ENCODE measurements around the gene BZW1.

Gene BZW1

GRCh38 chr2:200810252-200810997, 1.3 kb upstream of the BZW1 start:
- peaks cover 32% of the 10 kb centered on the region for H3K36me3 ChIP-seq (ENCODE audit: insufficient read depth, low read length)
- DNase-seq (no peak), ATAC-seq (ENCODE audit: insufficient read depth, low read depth) (no peak)
- H3K4me1 ChIP-seq (ENCODE audit: insufficient read depth, low read length) = peaks cover 34% of the 10 kb centered on the region
- peak overlapping the region in 1 of 2 experiments; percentile 95; a peak in 2 of 4 replicates for H3K4me3 ChIP-seq (ENCODE audit: low read depth in 1 of 2, low read length in 2 of 2)
- H2AFZ ChIP-seq (ENCODE audit: low read depth, low read length) = peak overlapping the region; percentile 66
- peak overlapping the region; percentile 97 for H3K9ac ChIP-seq (ENCODE audit: low read depth, low read length)
- H4K20me1 ChIP-seq (ENCODE audit: insufficient read depth, low read length) = peaks cover 36% of the 10 kb centered on the region
- H3K9me3 ChIP-seq (ENCODE audit: insufficient read depth, low read length, severe bottlenecking) = no peaks in the 10 kb centered on the region
- peaks cover 37% of the 10 kb centered on the region for H3K79me2 ChIP-seq (ENCODE audit: insufficient read depth, low read length)
- H3K27me3 ChIP-seq (ENCODE audit: insufficient read depth, low read length, poor library complexity) = no peaks in the 10 kb centered on the region
- peak overlapping the region; percentile 49; the same call in 1 of the 2 replicates for H3K27ac ChIP-seq (ENCODE audit: low read length)
- TF ChIP-seq EZH2 (IDR thresholded peaks at IDR 0.05; ENCODE audit: borderline replicate concordance, low read depth, low read length, severe bottlenecking) = no peak
- peak overlapping the region; percentile 77 for H3K4me2 ChIP-seq (ENCODE audit: insufficient read depth, low read length)

GRCh38 chr2:200810998-200811332, 745 bp upstream of the BZW1 start:
- DNase-seq (no peak), ATAC-seq (ENCODE audit: insufficient read depth, low read depth) (no peak)
- no peaks in the 10 kb centered on the region for H3K9me3 ChIP-seq (ENCODE audit: insufficient read depth, low read length, severe bottlenecking)
- H3K4me3 ChIP-seq (ENCODE audit: low read depth in 1 of 2, low read length in 2 of 2) = peak overlapping the region; percentile 6 to 95; a peak in 3 of 4 replicates
- H2AFZ ChIP-seq (ENCODE audit: low read depth, low read length) = peak overlapping the region; percentile 66
- H3K27ac ChIP-seq (ENCODE audit: low read length) = peak overlapping the region; percentile 49
- H3K79me2 ChIP-seq (ENCODE audit: insufficient read depth, low read length) = peaks cover 42% of the 10 kb centered on the region
- peaks cover 41% of the 10 kb centered on the region for H4K20me1 ChIP-seq (ENCODE audit: insufficient read depth, low read length)
- peaks cover 37% of the 10 kb centered on the region for H3K36me3 ChIP-seq (ENCODE audit: insufficient read depth, low read length)
- no peaks in the 10 kb centered on the region for H3K27me3 ChIP-seq (ENCODE audit: insufficient read depth, low read length, poor library complexity)
- peak overlapping the region; percentile 97 for H3K9ac ChIP-seq (ENCODE audit: low read depth, low read length)
- TF ChIP-seq EZH2 (IDR thresholded peaks at IDR 0.05; ENCODE audit: borderline replicate concordance, low read depth, low read length, severe bottlenecking) = no peak
- TF ChIP-seq CTCF (IDR thresholded peaks at IDR 0.05; ENCODE audit: borderline replicate concordance, extremely low read depth, low read length, poor library complexity, severe bottlenecking) = no peak
- peak overlapping the region; percentile 77 for H3K4me2 ChIP-seq (ENCODE audit: insufficient read depth, low read length)
- peaks cover 34% of the 10 kb centered on the region for H3K4me1 ChIP-seq (ENCODE audit: insufficient read depth, low read length)

GRCh38 chr2:200812122-200813022, 662 bp downstream of the BZW1 start:
- peak overlapping the region; percentile 97 for H3K9ac ChIP-seq (ENCODE audit: low read depth, low read length)
- ATAC-seq (ENCODE audit: insufficient read depth, low read depth) (peak; percentile 69), DNase-seq (peak; percentile 73)
- peak overlapping the region; percentile 91 to 95 for H3K4me3 ChIP-seq (ENCODE audit: low read depth in 1 of 2, low read length in 2 of 2)
- peak overlapping the region; percentile 99 for H3K27ac ChIP-seq (ENCODE audit: low read length)
- no peaks in the 10 kb centered on the region for H3K9me3 ChIP-seq (ENCODE audit: insufficient read depth, low read length, severe bottlenecking)
- H3K36me3 ChIP-seq (ENCODE audit: insufficient read depth, low read length) = peaks cover 51% of the 10 kb centered on the region
- TF ChIP-seq CTCF (IDR thresholded peaks at IDR 0.05; ENCODE audit: borderline replicate concordance, extremely low read depth, low read length, poor library complexity, severe bottlenecking) (peak; percentile 64), EZH2 (IDR thresholded peaks at IDR 0.05; ENCODE audit: borderline replicate concordance, low read depth, low read length, severe bottlenecking) (no peak)
- H3K79me2 ChIP-seq (ENCODE audit: insufficient read depth, low read length) = peaks cover 51% of the 10 kb centered on the region
- H3K4me1 ChIP-seq (ENCODE audit: insufficient read depth, low read length) = peaks cover 34% of the 10 kb centered on the region
- H4K20me1 ChIP-seq (ENCODE audit: insufficient read depth, low read length) = peaks cover 46% of the 10 kb centered on the region
- H3K27me3 ChIP-seq (ENCODE audit: insufficient read depth, low read length, poor library complexity) = no peaks in the 10 kb centered on the region
- H3K4me2 ChIP-seq (ENCODE audit: insufficient read depth, low read length) = peak overlapping the region; percentile 77
- peak overlapping the region; percentile 80 for H2AFZ ChIP-seq (ENCODE audit: low read depth, low read length)
